GM12801 (cell line): ENCODE data around the gene TRAPPC10.

Experiments used
- CTCF ChIP-seq: IDR thresholded peaks from one replicate; pipeline ENCODE4 v1.5.1; 2011; ENCODE audit warnings: control low read depth; ENCODE audit not compliant: insufficient read length; ENCODE audit errors: extremely low read depth

TRAPPC10 gene

GRCh38 chr21:44070391-44070790 lies 58.3 kb downstream of the TRAPPC10 start:
- no peak for TF ChIP-seq CTCF

- TF ChIP-seq CTCF, result no peak
These were observed 59.4 kb downstream of the TRAPPC10 start for GRCh38 chr21:44071359-44072104.

- no peak for TF ChIP-seq CTCF
These were observed 60.0 kb downstream of the TRAPPC10 start for GRCh38 chr21:44072111-44072510.

GRCh38 chr21:44074315-44074958 lies 62.3 kb downstream of the TRAPPC10 start:
- TF ChIP-seq CTCF, result no peak

GRCh38 chr21:44076316-44076715 lies 64.2 kb downstream of the TRAPPC10 start:
- TF ChIP-seq CTCF, result no peak

- TF ChIP-seq CTCF, result no peak
These were observed 66.4 kb downstream of the TRAPPC10 start for GRCh38 chr21:44078411-44078981.

GRCh38 chr21:44079446-44079845 lies 67.3 kb downstream of the TRAPPC10 start:
- no peak for TF ChIP-seq CTCF
